Measurements from ENCODE around the gene KCNMA1.

- no peak for TF ChIP-seq EZH2 (IDR thresholded peaks at IDR 0.05; ENCODE audit: borderline replicate concordance, insufficient read depth, low read depth, low read length, poor library complexity, severe bottlenecking)
- TF ChIP-seq, protein P1, sequence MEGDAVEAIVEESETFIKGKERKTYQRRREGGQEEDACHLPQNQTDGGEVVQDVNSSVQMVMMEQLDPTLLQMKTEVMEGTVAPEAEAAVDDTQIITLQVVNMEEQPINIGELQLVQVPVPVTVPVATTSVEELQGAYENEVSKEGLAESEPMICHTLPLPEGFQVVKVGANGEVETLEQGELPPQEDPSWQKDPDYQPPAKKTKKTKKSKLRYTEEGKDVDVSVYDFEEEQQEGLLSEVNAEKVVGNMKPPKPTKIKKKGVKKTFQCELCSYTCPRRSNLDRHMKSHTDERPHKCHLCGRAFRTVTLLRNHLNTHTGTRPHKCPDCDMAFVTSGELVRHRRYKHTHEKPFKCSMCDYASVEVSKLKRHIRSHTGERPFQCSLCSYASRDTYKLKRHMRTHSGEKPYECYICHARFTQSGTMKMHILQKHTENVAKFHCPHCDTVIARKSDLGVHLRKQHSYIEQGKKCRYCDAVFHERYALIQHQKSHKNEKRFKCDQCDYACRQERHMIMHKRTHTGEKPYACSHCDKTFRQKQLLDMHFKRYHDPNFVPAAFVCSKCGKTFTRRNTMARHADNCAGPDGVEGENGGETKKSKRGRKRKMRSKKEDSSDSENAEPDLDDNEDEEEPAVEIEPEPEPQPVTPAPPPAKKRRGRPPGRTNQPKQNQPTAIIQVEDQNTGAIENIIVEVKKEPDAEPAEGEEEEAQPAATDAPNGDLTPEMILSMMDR (IDR thresholded peaks at IDR 0.05), result no peak
Observed at GRCh38 chr10:77424257-77424656, 213.4 kb downstream of the KCNMA1 start.

All from B cell (primary cell).